ENCODE data around the gene MGAT5.

- TF ChIP-seq EZH2 (IDR thresholded peaks at IDR 0.05) = no peak
- no peak for TF ChIP-seq POLR2A (IDR thresholded peaks at IDR 0.05; ENCODE audit: borderline replicate concordance, extremely low read depth, insufficient read depth, insufficient read length)
- TF ChIP-seq POLR2AphosphoS5 (IDR thresholded peaks at IDR 0.05; ENCODE audit: low read depth, low read length) = no peak
- TF ChIP-seq SRF (IDR thresholded peaks at IDR 0.05; ENCODE audit: low read depth) = no peak
- no peak for TF ChIP-seq RAD21 (IDR thresholded peaks at IDR 0.05; ENCODE audit: low read depth)
- TF ChIP-seq SP1 (IDR thresholded peaks at IDR 0.05; ENCODE audit: low read depth) = no peak
Observed at GRCh38 chr2:134346141-134346540, 92.3 kb downstream of the MGAT5 start.

Measured in HCT116 (cell line).